HG03439 (cell line): ENCODE results near the gene GPR142.

Experiments used
- ATAC-seq: cut with Tn5 transposase; IDR thresholded peaks from one replicate; pipeline ENCODE4 v1.9.1; 2021; ENCODE audit warnings: mild to moderate bottlenecking, moderate library complexity; ENCODE audit not compliant: unreplicated experiment

GPR142 gene

GRCh38 chr17:74367206-74367605 lies at the start of gene GPR142:
Gene GPR142, plus strand, starts transcription at chr17:74367506. Its CDS starts 2,035 bp downstream, at chr17:74369541.
- ATAC-seq = no peak

- ATAC-seq = no peak
These were observed 48.9 kb upstream of the GPR142 start for GRCh38 chr17:74318391-74318790.

GRCh38 chr17:74324521-74324920 lies 42.8 kb upstream of the GPR142 start:
- no peak for ATAC-seq

GRCh38 chr17:74325376-74325742 lies 41.9 kb upstream of the GPR142 start:
- no peak for ATAC-seq

- no peak for ATAC-seq
These were observed 41.4 kb upstream of the GPR142 start, which contains the start of gene KIF19 for GRCh38 chr17:74325743-74326379. Gene KIF19, plus strand, starts transcription at chr17:74326226. Its CDS starts 124 bp downstream, at chr17:74326350.

GRCh38 chr17:74326506-74326905 lies 40.8 kb upstream of the GPR142 start:
- ATAC-seq = no peak

- no peak for ATAC-seq
These were observed 38.8 kb upstream of the GPR142 start for GRCh38 chr17:74328487-74328886.

GRCh38 chr17:74329378-74329777 lies 37.9 kb upstream of the GPR142 start:
- no peak for ATAC-seq

GRCh38 chr17:74330446-74330845 lies 36.9 kb upstream of the GPR142 start:
- no peak for ATAC-seq

GRCh38 chr17:74332017-74332650 lies 35.2 kb upstream of the GPR142 start:
- no peak for ATAC-seq

- no peak for ATAC-seq
These were observed 34.5 kb upstream of the GPR142 start for GRCh38 chr17:74332763-74333283.

GRCh38 chr17:74334393-74335039 lies 32.8 kb upstream of the GPR142 start:
- ATAC-seq = no peak

GRCh38 chr17:74335529-74336062 lies 31.7 kb upstream of the GPR142 start:
- ATAC-seq = no peak

- no peak for ATAC-seq
These were observed 31.0 kb upstream of the GPR142 start for GRCh38 chr17:74336307-74336706.

- no peak for ATAC-seq
These were observed 29.3 kb upstream of the GPR142 start for GRCh38 chr17:74337834-74338500.

GRCh38 chr17:74339537-74340195 lies 27.6 kb upstream of the GPR142 start:
- ATAC-seq = no peak

GRCh38 chr17:74340470-74341023 lies 26.8 kb upstream of the GPR142 start:
- no peak for ATAC-seq

- no peak for ATAC-seq
These were observed 25.1 kb upstream of the GPR142 start for GRCh38 chr17:74342224-74342623.

- no peak for ATAC-seq
These were observed 24.2 kb upstream of the GPR142 start for GRCh38 chr17:74343121-74343520.
